Muscle of back (tissue), 13 donors: ENCODE data around the gene KATNIP. TPM values are rescaled to one million over a fixed set of nuclear protein-coding genes. Genes with fewer than 3 reads are reported as not detected.
A peak's percentile ranks its signal among the peaks of the same experiment; 100 is the strongest.

Experiments
- DNase-seq, 3 donors: peaks; one replicate each; pipeline versions ENCODE4 v3.0.0 to v3.0.0-alpha.2; 2013
- long read RNA-seq, 9 donors: transcript quantifications; one replicate each; lab custom pipeline, GENCODE V29; 2026
- polyA plus RNA-seq, 10 donors: library from polyadenylated mRNA; unstranded; fragments of 120-200 nt; gene quantifications; one replicate each; pipeline ENCODE4 v1.2.1, GENCODE V29; 2013; ENCODE audit not compliant: insufficient read length in 10 of 10

The KATNIP gene
- polyA plus RNA-seq: 10 to 100 TPM in 1 of 10 donors, 1 to 10 TPM in 9; 6.5 to 10.1 (median 7.3) TPM
- long read RNA-seq, donor 1: 0 reads
- long read RNA-seq, donor 2: 0 reads
- long read RNA-seq, donor 3: 0 reads
- long read RNA-seq, donor 4: 0 reads
- long read RNA-seq, donor 5, partial matches to known transcripts: 0 of 1 reads
- long read RNA-seq, donor 5, other reads (novel, unspliced or antisense): 0 of 1 reads
- long read RNA-seq, donor 6: 0 reads
- long read RNA-seq, donor 7, partial matches to known transcripts: 0 of 1 reads
- long read RNA-seq, donor 7, other reads (novel, unspliced or antisense): 0 of 1 reads
- long read RNA-seq, donor 8: 0 reads
- long read RNA-seq, donor 9: 0 reads

GRCh38 chr16:27549746-27550581, at the start of gene KATNIP, which contains the start of gene GTF3C1:
Gene KATNIP (plus strand): TSS chr16:27550144. CDS start chr16:27550171, 27 bp downstream.
Gene GTF3C1 (minus strand): TSS chr16:27549913. CDS start chr16:27549890, 23 bp downstream.
- DNase-seq: peak; percentile 99 to 100 (median 100)

GRCh38 chr16:27500801-27501200, 49.1 kb upstream of the KATNIP start:
- peak in 1 of 3 donors; percentile 39 for DNase-seq

GRCh38 chr16:27503662-27504061, 46.3 kb upstream of the KATNIP start:
- DNase-seq: no peak

- no peak for DNase-seq
Observed at GRCh38 chr16:27505297-27506236, 44.4 kb upstream of the KATNIP start.

- DNase-seq: no peak
Observed at GRCh38 chr16:27506771-27507170, 43.2 kb upstream of the KATNIP start.

- no peak for DNase-seq
Observed at GRCh38 chr16:27508476-27508875, 41.5 kb upstream of the KATNIP start.

- no peak for DNase-seq
Observed at GRCh38 chr16:27511657-27512448, 38.1 kb upstream of the KATNIP start.

- DNase-seq: no peak
Observed at GRCh38 chr16:27514806-27515205, 35.1 kb upstream of the KATNIP start.

- no peak for DNase-seq
Observed at GRCh38 chr16:27515874-27516353, 34.0 kb upstream of the KATNIP start.

- no peak for DNase-seq
Observed at GRCh38 chr16:27516365-27516764, 33.6 kb upstream of the KATNIP start.

- no peak for DNase-seq
Observed at GRCh38 chr16:27517664-27518063, 32.3 kb upstream of the KATNIP start.

- DNase-seq: no peak
Observed at GRCh38 chr16:27518226-27518625, 31.7 kb upstream of the KATNIP start.

GRCh38 chr16:27520982-27521673, 28.8 kb upstream of the KATNIP start:
- DNase-seq: peak; percentile 49 to 63 (median 53)

- DNase-seq: no peak
Observed at GRCh38 chr16:27522173-27522707, 27.7 kb upstream of the KATNIP start.

GRCh38 chr16:27526180-27526579, 23.8 kb upstream of the KATNIP start:
- DNase-seq: peak in 2 of 3 donors; percentile 22 to 23

- no peak for DNase-seq
Observed at GRCh38 chr16:27528294-27528693, 21.6 kb upstream of the KATNIP start.

- DNase-seq: peak in 1 of 3 donors; percentile 64
Observed at GRCh38 chr16:27529962-27530361, 20.0 kb upstream of the KATNIP start.

- no peak for DNase-seq
Observed at GRCh38 chr16:27531186-27531585, 18.8 kb upstream of the KATNIP start.
